GM12874 (cell line): Measurements from ENCODE around the gene QKI.

ENCODE experiments used
- TF ChIP-seq, protein P1 (sequence below): IDR thresholded peaks from 2 replicates; pipeline ENCODE4 v1.5.1; 2011; ENCODE audit warnings: low read depth, mild to moderate bottlenecking, control low read depth, low read length, moderate library complexity; ENCODE audit not compliant: insufficient read depth

QKI gene

GRCh38 chr6:163496205-163496604, 81.7 kb downstream of the QKI start:
- TF ChIP-seq, protein P1, sequence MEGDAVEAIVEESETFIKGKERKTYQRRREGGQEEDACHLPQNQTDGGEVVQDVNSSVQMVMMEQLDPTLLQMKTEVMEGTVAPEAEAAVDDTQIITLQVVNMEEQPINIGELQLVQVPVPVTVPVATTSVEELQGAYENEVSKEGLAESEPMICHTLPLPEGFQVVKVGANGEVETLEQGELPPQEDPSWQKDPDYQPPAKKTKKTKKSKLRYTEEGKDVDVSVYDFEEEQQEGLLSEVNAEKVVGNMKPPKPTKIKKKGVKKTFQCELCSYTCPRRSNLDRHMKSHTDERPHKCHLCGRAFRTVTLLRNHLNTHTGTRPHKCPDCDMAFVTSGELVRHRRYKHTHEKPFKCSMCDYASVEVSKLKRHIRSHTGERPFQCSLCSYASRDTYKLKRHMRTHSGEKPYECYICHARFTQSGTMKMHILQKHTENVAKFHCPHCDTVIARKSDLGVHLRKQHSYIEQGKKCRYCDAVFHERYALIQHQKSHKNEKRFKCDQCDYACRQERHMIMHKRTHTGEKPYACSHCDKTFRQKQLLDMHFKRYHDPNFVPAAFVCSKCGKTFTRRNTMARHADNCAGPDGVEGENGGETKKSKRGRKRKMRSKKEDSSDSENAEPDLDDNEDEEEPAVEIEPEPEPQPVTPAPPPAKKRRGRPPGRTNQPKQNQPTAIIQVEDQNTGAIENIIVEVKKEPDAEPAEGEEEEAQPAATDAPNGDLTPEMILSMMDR = no peak

DNA sequence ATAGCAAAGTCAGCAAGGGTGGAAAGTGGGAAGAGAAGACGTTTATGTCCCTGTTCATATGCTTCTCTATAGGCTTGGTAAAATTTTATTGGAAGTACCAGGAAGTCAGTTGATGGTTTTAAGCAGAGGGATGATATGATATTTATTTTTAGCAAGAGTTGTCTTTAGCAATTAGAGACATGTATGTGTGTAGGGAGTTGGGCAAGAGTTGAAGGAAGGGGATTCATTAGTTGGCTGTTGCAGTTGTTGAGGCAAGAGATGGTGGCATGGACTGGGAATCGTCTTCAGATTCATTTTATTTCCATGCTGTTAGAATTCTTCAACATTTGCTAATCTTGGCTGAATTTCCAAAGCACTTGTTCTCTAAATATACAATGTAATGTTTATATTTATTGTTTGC, 85.6 kb downstream of the QKI start:
- TF ChIP-seq, protein P1 = no peak

GRCh38 chr6:163501026-163501425, 86.5 kb downstream of the QKI start:
- TF ChIP-seq, protein P1 = no peak

DNA sequence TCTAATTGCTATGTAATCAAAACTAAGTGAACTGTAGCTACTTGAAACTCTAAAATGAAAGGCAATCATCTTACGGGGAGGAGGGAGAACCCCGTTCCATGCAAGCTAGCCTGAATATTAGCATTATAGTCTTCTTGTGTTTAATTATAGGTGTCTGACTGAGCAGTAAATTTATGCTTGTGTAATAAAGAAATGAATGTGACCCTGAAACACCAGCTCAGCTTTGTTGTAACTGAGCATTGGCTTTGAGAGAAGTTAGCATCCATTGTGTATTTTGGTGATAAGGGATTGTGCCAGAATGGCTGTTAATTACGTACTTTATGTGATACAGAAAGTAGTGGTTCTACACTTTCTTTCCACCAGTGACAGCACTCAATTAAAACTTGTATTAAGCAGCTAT, 86.9 kb downstream of the QKI start:
- TF ChIP-seq, protein P1 = no peak

DNA sequence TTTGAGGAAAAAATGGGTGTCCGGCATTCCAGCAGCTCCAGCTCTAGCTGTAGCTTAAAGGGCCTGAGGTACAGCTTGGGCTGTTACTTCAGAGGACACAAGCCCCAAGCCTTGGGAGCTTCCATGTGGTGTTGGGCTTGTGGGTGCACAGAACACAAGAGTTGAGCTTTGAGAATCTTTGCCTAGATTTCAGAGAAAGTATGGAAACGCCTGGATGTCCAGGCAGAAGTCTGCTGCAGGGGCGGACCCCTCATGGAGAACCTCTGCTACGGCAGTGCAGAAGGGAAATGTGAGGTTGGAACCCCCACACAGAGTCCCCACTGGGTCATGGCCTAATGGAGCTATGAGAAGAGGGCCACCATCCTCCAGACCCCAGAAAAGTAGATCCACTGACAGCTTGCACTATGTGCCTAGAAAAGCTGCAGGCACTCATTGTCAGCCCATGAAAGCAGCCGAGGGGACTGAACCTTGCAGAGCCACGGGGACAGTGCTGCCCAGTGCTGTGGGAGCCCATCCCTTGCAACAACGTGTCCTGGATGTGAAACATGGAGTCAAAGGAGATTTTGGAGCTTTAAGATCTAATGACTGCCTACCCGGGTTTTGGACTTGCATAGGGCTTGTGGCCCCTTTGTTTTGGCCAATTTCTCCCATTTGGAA, 90.6 kb downstream of the QKI start:
- TF ChIP-seq, protein P1 = no peak

DNA sequence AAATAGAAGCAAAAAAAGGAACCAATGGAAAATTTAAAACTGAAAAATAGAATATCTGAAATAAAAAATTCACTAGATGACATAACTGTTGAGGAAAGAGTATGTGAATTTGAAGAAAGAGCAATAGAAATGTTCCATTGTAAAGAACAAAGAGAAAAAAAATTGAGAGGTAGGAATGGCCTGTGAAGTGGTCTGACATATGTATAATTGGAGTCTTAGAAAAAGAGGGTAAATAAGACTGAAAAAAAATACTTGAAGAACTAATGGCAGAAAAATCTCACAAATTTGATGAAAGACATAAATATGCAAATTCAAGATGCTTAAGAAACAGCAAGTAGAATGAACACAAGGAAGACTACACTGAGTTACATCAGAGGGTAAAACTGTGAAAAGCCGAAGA, 93.4 kb downstream of the QKI start:
- TF ChIP-seq, protein P1 = no peak

- TF ChIP-seq, protein P1 = no peak
Observed at GRCh38 chr6:163513003-163513402, 98.5 kb downstream of the QKI start.
